HG03097 (cell line): ENCODE measurements around the gene GGT1.
"Not testable (repeated sequence)": the region's sequence is repeated elsewhere in the genome, so short reads cannot be mapped to it uniquely, and the experiment has no call there.

Source experiments
- ATAC-seq: cut with Tn5 transposase; IDR thresholded peaks from one replicate; pipeline ENCODE4 v1.9.1; 2021; ENCODE audit not compliant: unreplicated experiment, low FRiP score

Gene GGT1

DNA sequence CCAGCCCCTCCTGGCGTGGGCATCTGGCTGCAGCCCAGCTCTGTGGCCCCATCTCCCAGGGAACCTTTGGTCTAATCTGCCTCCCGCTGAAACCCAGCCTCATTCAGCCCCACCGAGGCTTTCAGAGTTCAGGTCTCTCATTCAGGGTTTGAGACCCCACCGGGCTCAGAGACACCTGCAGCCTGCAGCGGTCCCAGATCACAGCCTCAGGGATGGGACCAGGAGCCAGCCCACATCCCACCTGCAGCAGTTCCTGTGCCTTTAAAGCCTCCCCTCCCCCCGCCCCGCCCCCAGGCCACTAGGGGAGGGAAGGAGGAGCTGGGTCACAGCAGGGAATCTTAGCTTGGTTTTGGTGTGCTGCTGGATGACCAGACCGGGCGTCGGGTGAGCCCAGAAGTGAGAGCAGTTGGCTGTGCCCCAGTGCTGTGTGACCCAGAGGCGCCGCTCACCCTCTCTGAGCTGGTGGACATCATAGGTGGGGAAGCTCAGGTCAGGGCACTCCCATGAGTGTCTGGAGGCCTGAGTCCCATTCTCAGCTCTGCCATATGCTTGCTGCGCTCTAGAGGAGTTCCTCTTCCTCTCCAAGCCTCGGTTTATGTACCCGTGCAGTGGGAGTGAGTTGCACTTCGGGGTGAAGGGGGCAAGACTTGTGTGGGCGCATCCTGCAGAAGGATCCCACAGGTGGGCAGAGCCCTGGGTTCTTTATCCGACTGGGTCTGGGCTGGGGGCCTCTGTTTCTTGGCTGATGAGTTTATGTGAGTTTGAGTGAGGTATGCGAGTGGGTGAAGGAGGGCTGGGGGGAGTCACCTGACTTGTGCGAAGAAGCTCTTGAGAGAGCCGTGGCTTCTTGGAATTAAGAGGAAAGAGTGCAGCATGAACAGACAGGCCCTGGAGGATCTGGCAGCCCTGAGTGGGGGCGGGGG, at the start of gene GGT1:
TSS of gene GGT1 (plus strand) at position 347 of the 923 bp plus-strand sequence. CDS start 7,889 bp downstream, outside the sequence.
- ATAC-seq = not testable (repeated sequence)

DNA sequence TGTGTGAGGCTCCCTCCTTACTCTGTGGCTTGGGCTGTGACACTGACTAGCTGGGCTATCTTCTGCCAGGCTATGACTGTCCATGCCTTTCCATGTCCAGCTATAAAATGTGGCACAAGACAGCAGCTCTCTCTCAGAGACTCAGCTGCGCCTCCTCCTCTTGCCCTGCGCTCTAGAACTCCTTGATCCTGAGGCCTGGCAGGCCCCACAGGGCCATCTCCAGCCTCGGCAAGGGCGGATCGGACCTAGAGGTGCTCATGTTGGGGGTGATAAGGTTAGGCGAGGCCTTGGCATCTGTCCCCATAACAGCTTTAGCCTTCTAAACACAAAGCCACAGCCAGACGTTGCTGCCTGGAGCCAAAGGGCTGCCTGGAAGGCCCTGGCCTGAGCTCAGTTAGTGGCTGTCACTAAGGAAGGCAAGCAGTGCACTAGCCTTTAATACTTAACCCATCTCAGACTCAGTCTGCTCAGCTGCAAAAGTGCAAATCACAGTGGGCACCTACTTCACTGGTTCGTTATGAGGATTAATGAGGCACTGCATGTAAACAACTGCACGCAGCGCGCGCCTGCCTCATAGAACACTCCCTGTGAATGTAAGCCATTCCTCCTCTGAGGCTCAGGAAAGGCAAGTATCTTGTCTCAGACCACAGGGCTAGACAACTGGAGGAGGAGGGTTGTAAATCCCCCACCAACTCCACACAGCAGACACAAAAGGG, 49.2 kb upstream of the GGT1 start:
- no peak for ATAC-seq

DNA sequence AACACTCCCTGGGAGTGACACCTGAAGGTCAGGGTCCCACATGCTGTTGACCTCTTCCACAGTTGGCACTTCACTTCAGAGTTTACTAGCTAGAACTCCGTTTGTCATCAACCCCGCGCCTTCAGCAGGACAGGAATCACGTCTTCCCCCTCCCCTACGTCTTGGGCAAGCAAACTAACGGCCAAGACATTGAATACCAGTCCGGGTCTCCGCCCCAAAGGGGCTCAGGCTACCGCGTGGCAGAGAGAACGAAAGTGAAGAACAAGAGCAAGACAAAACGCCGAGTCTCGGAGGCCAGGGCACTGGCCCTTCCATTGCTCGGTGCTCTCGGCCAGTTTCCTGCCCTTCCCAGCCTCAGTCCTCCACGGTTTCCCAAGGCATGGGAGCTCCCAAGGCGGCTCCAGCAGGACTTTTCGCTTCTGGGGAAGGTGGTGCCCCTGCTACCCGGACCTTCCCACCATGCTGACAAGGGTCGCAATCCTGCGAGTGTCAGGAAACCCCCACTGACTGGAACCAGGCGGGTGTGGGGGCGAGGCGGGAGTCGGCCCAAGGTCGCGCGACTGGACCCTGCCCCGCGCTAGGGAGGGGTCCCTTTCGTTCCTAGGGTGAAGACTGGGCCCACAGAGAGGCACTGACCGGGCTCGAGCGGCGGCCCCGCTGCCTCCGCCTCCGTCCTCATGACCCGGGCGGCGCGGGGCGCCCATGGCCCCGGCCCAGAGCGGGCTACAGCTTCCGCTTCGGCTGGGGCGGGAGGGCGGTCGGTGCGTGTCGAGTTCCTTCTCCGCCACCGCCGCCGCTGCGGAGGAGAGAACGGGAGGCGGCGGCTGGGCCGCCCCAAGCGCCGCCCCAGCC, 48.5 kb upstream of the GGT1 start, which contains the start of gene GUCD1:
TSS of gene GUCD1 (minus strand) at position 826 of the 852 bp plus-strand sequence. CDS start at position 679, 147 bp downstream.
- peak; percentile 4 for ATAC-seq

DNA sequence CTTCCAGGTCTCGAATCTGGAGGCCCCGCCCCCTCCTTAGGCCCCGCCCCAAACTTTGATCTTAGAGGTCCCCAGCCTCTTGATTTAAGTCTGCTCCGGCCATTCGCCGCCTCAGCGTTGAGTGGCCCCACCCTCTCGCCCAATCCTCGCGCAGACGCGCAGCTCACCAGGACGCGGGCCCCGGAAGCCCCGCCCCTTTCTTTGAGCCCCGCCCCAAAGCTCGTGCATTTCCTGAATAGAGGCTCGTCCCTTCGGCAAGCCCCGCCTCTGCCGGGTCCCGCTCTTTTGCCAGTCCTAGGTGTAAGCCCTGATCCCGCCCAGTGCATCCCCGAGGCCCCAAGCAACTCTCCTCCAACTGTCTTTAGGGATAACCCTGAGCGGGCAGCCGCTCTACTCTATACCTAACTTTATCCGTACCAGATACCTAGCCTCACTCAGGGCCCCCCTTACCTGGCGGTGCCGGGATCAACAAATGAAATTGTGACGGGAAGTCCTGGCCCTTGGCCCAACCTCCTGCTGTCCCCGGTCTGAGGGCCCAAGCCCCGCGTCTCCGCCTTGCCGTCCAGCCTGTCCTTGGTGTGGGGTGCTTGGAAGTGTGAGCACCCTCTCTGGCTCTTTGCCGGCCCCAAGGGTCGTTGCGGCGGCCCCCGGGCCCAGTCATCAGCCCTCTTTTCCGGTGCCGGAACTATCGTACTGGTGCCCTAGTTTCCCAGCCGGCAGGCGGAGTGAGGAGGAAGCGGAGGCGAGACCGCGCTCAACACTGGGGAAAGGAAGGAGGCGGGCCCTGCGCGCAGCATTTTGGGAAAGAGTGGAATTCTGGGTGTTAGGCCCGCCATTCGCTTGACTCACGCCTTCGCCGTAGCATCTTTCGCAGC, 47.6 kb upstream of the GGT1 start, which contains the start of gene SNRPD3:
TSS of gene SNRPD3 (plus strand) at position 835 of the 875 bp plus-strand sequence. CDS start 1,676 bp downstream, outside the sequence.
- peak; percentile 66 for ATAC-seq

DNA sequence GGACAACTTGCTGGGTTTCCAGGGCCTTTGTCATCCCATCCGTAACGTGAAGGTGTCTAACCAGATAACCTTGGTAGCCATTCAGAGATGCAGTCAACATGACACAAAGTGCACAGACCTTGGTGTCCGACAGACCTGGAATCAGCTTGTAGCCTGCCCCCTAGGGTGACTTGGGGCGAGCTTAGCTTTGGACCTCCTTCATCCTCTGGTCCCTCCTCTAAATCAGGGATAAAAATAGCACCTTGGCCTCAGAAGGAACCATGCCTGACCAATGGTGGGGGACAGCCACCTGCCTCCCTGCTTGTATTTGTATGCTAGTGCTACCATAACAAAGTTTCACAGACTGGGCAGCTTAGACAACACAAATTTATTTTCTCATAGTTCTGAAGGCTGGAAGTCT, 43.5 kb upstream of the GGT1 start:
- no peak for ATAC-seq

DNA sequence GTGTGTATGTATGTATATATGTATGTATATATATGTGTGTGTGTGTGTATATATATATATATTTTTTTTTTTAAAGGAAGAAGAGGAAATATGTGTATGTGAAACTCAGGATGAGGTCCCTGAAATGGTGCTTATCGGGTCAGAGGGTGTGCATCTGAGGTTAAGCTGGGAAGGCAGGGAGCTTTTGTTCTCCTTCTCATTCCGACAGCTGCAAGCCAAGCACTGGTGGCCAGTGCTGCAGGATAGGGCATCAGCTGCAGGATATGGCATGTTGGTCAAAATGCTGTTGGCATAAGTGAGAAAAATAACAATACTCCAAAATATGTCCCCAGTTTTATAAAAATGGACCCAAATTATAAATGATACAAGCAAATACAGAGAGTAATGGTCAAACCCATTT, 39.7 kb upstream of the GGT1 start:
- no peak for ATAC-seq

DNA sequence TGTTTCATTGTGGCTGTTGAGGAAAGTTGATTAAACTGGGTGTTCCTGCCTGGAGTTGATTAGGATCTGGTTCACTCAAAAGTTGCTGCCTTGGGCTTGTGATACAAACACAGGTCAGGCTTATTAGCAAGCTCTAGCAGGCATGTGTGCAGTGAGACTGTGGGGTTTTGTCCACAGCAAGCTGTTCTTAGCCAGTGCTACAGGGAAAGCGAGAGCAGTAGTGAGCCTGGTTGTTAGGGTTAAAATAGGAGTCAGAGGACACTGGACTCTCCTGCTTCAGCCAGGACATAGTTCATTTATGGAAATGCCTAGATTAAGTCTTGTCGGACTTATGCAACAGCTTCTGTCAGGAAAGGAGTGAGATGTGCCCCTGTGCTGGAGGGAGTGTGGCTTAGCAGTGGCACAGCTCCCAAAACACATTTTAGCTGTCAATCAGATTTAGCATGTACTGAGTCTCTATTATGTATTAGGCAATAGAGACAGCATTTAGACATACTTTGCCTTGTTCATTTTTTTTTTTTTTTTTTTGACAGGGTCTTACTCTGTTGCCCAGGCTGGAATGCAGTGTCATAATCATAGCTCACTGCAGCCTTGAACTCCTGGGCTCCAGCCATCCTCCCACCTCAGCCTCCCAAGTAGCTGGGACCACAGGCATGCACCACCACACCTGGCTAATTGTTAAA, 38.5 kb upstream of the GGT1 start:
- no peak for ATAC-seq

DNA sequence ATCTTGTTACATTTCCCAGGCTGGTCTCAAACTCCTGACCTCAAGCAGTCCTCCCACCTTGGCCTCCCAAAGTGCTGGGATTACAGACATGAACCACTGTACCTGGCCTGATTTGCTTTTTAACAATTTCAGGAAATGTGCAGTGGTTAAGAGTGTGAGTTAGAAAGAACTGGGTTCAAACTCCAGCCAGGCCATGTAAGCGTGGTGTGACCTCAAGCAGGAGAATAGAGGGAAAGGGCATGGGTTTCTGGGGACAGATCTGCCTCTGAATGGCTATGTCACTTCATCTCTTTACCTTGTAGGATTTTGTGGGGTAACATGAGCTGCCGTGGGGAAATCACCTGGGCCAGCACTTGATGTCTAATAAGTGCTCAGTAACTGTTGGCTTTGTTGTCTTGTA, 37.9 kb upstream of the GGT1 start:
- no peak for ATAC-seq

DNA sequence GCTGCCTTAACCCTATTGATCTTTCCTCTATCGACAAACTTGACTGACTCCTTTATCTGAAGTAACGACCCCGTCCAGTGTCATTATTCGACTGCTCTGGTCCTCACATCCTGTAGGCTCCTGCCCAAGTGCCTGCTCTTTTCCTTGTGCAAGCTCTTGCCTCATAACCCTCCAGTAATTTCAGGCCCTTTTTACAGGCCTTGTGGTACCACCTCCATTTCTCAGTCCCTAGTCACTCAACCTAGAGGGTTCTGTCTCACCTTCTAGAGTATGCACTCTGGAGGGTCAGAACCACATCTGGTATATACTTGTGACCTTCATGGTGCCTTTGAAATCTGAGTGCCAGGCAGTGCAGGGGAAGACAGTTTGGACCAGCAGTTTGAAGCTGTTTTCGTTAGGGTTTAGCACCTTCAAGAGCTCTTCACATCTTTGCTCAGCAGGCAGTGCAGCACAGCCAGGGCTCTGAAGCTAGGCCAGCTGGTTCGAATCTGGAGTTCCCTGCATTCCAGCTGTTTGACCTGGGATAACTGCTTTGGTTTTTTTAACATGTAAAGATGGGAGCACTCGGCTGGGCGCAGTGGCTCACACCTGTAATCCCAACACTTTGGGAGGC, 36.0 kb upstream of the GGT1 start:
- no peak for ATAC-seq

DNA sequence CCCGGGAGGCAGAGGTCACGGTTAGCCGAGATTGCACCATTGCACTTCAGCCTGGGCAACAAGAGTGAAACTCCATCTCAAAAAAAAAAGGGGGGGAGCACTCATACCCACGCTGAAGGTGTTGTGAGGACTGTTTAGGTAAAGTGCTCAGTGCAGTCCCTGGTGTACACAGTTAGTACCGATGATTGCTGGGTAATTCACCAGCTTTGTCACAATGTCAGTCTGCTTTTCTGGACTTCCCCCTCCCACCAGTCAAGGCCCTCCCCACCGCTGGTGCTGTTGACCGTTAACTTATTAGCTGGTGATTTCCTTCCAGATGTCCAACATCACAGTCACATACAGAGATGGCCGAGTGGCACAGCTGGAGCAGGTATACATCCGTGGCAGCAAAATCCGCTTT, 35.3 kb upstream of the GGT1 start:
- ATAC-seq = no peak

DNA sequence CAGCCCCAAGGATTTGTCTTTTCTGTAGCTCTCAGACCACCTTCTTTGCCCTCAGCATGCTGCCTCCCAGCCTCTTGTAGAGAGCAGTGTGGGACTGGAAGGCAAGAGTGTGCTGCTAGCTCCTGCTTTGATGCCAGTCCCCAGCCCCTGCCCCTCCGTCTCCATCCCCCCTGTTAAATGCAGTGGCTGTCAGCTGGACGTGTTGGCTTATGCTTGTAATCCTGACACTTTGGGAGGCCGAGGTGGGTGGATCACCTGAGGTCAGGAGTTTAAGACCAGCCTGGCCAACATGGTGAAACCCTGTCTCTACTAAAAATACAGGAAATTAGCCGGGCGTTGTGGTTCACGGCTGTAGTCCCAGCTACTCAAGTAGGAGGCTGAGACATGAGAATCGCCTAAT, 31.7 kb upstream of the GGT1 start:
- no peak for ATAC-seq

DNA sequence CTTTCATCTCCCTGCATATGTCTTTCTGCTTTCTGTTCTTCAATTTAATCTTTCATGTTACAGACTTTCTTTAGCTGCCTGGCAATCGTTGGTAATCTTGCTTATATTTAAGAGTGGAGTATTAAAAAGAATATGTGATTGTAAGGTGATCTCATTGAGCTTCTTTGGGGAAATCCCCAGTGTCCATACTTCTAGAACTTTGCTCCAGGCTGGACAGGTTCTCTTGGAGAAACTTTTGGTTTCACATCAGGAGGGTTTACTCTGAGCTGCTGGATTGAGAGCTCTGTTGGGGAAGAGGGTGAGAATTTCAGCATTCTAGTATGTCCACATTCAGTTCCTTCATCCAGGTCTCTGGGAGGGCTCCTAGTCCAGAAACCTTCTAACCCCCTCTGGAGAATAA, 26.2 kb upstream of the GGT1 start:
- ATAC-seq = no peak

DNA sequence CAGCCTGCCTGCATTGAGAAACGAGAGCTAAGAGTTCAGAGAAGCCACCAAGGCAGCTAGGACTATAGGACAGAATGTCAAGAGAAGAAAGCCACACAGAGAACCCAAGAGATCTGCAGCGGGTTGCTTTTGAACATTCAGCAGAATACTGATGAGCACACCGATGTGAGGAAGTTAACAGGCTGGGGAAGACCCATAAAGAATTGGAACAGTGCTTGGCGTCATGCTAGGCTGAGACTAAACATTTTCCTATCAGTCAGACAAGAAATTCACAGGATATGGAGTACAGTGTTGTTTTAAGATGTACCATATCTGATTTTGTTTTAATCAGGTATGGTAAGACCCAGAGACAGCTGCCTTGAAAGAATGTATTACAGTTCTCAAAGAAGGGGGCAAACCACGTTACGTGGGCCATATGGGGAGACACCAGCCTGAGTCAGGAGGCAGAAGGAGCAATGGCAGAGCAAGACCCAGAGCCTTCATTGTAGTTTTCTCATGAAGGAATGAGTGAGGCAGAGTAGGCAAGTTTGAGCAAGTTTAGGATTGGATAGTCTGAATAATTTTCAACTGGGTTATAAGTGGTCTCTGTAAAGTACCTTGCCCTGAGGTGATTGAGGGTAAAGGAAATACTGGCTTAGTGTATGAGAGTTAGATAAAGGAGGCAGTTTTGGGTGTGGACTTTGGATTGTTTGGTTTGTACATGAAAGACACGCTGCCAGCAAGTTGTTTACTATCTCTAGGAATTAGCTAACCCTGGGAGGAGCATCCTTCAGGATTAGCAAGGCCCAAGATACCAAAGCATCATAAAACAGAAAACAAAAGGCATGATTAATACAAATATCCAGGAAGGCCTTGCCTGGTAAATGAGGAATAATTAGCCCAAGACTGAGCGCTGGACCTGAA, 24.4 kb upstream of the GGT1 start:
- ATAC-seq = no peak

DNA sequence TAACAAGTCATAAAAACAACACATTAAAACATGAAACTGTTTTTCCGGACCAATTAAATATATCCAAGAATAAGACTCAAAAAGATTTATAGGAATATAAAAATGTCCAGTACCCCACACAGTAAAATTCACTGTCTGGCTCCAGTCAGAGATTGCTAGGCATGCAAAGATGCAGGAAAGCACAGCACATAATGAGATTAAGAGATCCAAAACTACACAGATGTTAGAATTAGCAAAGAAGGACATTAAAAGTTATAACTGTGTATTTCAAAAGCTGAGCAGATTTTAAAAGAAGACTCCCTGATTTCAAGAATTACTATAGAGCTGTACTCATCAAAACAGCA, 23.8 kb upstream of the GGT1 start:
- no peak for ATAC-seq

DNA sequence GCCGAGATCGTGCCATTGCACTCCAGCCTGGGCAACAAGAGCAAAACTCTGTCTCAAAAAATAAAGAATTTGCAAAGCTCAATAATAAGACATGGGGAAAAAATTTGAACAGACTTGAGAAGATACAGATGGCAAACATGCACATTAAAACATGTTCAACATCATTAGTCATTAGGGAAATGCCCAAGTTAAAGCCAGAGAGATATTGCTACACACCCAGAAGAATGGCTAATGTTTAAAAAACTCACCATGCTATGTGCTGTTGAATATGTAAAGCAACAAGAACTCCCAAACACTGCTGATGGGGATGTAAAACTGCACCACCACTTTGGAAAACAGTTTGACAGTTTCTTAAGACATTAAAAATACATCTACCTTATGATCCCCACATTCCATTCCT, 22.7 kb upstream of the GGT1 start:
- no peak for ATAC-seq

DNA sequence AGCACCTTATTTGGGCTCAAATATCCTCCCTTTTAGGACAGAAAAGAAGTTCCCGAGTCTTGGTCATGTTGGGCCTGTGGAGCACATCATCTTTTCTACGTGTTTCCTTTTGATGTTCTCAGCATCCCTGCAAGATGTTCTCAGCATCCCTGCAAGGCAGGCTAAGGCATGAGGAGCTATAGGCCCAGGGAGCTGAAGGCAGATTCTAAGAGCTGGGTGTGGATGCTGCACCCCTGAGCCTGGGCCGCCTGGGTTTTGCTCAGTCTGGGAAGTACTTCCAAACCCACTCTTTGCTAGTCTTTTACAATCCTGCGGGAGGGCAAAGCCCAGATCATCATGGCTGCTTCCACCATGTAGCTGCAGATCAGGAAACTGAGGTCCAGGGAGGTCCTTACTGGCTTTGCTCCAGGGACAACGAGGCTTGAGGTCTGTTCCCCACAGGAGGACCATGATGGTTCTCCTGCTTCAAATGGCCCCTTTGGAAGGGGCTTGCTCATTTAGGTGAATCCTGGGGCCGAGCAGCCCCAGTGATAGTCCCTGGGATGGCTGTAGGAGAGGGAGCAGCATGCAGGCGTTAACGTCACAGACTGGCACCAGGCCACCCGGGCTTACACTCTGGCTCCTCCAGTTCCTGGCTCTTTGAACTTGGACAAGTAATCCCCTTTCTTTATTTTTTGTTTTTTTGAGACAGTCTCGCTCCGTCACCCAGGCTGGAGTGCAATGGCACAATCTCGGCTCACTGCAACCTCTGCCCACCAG, 20.8 kb upstream of the GGT1 start:
- ATAC-seq = no peak
